HCT116 (cell line): ENCODE results near the gene ZNF473. TPM values are rescaled to one million over a fixed set of nuclear protein-coding genes. Genes with fewer than 3 reads are reported as not detected.
A peak's percentile ranks its signal among the peaks of the same experiment; 100 is the strongest.

ENCODE experiments used
- ATAC-seq: fragments of 200-7000 bp; cut with Tn5 transposase; 2 replicates; pipeline ENCODE4 v1.9.1; 2020; ENCODE audit warnings: mild to moderate bottlenecking, moderate library complexity
- BruUV-seq: library from RNA; stranded (reverse); fragments of 400-500 nt; replicated peaks from 2 replicates; lab custom pipeline; 2021; lab: Mats Ljungman, UMichigan
- CTCF ChIA-PET: fragments of 300-600 bp; sonication (Branson Sonifier 250); formaldehyde crosslinking; loops from one replicate; lab custom pipeline; 2021; ENCODE audit warnings: antibody characterized with exemption; lab: Charles Lee
- POLR2A ChIA-PET: fragments of 300-600, 350-600 bp; sonication (Branson Sonifier 250); formaldehyde crosslinking; loops from one replicate; lab custom pipeline; 2021; ENCODE audit warnings: antibody characterized with exemption; lab: Charles Lee
- RAD21 ChIA-PET, 2 experiments: fragments of 300-600 bp; sonication (Branson Sonifier 250); formaldehyde crosslinking; loops; one replicate each; lab custom pipeline; 2023; ENCODE audit warnings: low total read pairs in 2 of 2; ENCODE audit not compliant: uncharacterized antibody in 2 of 2, unreplicated experiment in 2 of 2, low non-redundant PET in 1 of 2; lab: Charles Lee
- DNase-seq: peaks from one replicate; pipeline ENCODE4 v3.0.0-alpha.2; 2010; ENCODE audit warnings: low read depth, low spot score
- H2AFZ ChIP-seq: fragments of 200-600 bp; shearing (Covaris generic), sonication (generic); 2 replicates; pipeline ENCODE4 v1.6.1; 2017; ENCODE audit warnings: low read depth, mixed run types, mixed read lengths, antibody characterized with exemption, low read length; ENCODE audit not compliant: poor library complexity, severe bottlenecking
- H3K27ac ChIP-seq: 2 replicates; pipeline ENCODE4 v1.5.1; 2012; ENCODE audit warnings: low read depth, low read length
- H3K27me3 ChIP-seq: fragments of 200-600 bp; sonication (generic); 2 replicates; pipeline ENCODE4 v1.6.1; 2016; ENCODE audit warnings: mixed run types, low read length, mixed read lengths; ENCODE audit not compliant: insufficient read depth
- H3K36me3 ChIP-seq, 2 experiments: fragments of 200-500 bp in 1 of 2; fragments of 200-600 bp in 1 of 2; sonication (Bioruptor generic) in 1 of 2; sonication (generic) in 1 of 2; 2 replicates each; pipeline versions ENCODE4 v1.5.1 to v1.6.1; 2014 to 2016; ENCODE audit warnings: low read length in 2 of 2, inconsistent platforms in 1 of 2, mixed read lengths in 1 of 2, mixed run types in 1 of 2; ENCODE audit not compliant: insufficient read depth in 2 of 2, control insufficient read depth in 1 of 2
- H3K4me1 ChIP-seq, 2 experiments: fragments of 200-600 bp in 1 of 2; sonication (generic) in 1 of 2; 2 replicates each; pipeline versions ENCODE4 v1.5.1 to v1.6.1; 2012 to 2017; ENCODE audit warnings: low read length in 2 of 2, inconsistent platforms in 1 of 2, mild to moderate bottlenecking in 1 of 2, mixed read lengths in 1 of 2, mixed run types in 1 of 2, moderate library complexity in 1 of 2; ENCODE audit not compliant: insufficient read depth in 2 of 2, control insufficient read depth in 1 of 2
- H3K4me2 ChIP-seq: fragments of 200-600 bp; sonication (generic); 2 replicates; pipeline ENCODE4 v1.6.1; 2017; ENCODE audit warnings: mixed run types, low read length, mixed read lengths
- H3K4me3 ChIP-seq, 2 experiments: fragments of 200-600 bp in 1 of 2; sonication (generic) in 1 of 2; replicated peaks in 1 of 2; 2 replicates each; pipeline ENCODE4 v1.5.1; 2011 to 2016; ENCODE audit warnings: low read length in 2 of 2, control low read depth in 1 of 2, low read depth in 1 of 2, mild to moderate bottlenecking in 1 of 2, mixed read lengths in 1 of 2, mixed run types in 1 of 2
- H3K79me2 ChIP-seq: fragments of 200-600 bp; sonication (generic); 2 replicates; pipeline ENCODE4 v1.6.1; 2017; ENCODE audit warnings: mild to moderate bottlenecking, mixed run types, low read length, moderate library complexity, mixed read lengths; ENCODE audit not compliant: insufficient read depth
- H3K9ac ChIP-seq: fragments of 200-600 bp; sonication (generic); 2 replicates; pipeline ENCODE4 v1.6.1; 2016; ENCODE audit warnings: low read length, mixed read lengths
- H3K9me2 ChIP-seq: fragments of 200-600 bp; sonication (generic), shearing (Covaris generic); 2 replicates; pipeline ENCODE4 v1.6.1; 2017; ENCODE audit warnings: mixed run types, mild to moderate bottlenecking, moderate library complexity; ENCODE audit not compliant: insufficient read depth
- H3K9me3 ChIP-seq, 2 experiments: fragments of 200-500 bp in 1 of 2; fragments of 200-600 bp in 1 of 2; sonication (Bioruptor generic) in 1 of 2; sonication (generic) in 1 of 2; 2 replicates each; pipeline ENCODE4 v1.6.1; 2014 to 2017; ENCODE audit warnings: low read length in 2 of 2, mixed read lengths in 2 of 2, inconsistent platforms in 1 of 2, low read depth in 1 of 2, mild to moderate bottlenecking in 1 of 2, mixed run types in 1 of 2, moderate library complexity in 1 of 2; ENCODE audit not compliant: control insufficient read depth in 1 of 2, insufficient read depth in 1 of 2
- H4K20me1 ChIP-seq: fragments of 200-600 bp; sonication (generic), shearing (Covaris generic); 2 replicates; pipeline ENCODE4 v1.6.1; 2017; ENCODE audit warnings: mixed run types, mild to moderate bottlenecking, moderate library complexity; ENCODE audit not compliant: insufficient read depth
- CBX3 ChIP-seq: IDR thresholded peaks from 2 replicates; pipeline ENCODE4 v1.6.1; 2012; ENCODE audit warnings: low read depth
- CEBPB ChIP-seq: IDR thresholded peaks from 2 replicates; pipeline ENCODE4 v1.6.1; 2012; ENCODE audit warnings: low read depth
- EGR1 ChIP-seq: IDR thresholded peaks from 2 replicates; pipeline ENCODE4 v1.6.1; 2012; ENCODE audit warnings: low read depth
- EZH2phosphoT487 ChIP-seq: fragments of 200-600 bp; IDR thresholded peaks from 2 replicates; pipeline ENCODE4 v1.6.1; 2018; ENCODE audit warnings: antibody characterized with exemption, borderline replicate concordance
- JUND ChIP-seq: IDR thresholded peaks from 2 replicates; pipeline ENCODE4 v1.6.1; 2012
- POLR2AphosphoS5 ChIP-seq: IDR thresholded peaks from 2 replicates; pipeline ENCODE4 v1.6.1; 2011; ENCODE audit warnings: mild to moderate bottlenecking, low read depth, low read length, moderate library complexity
- RAD21 ChIP-seq: IDR thresholded peaks from 2 replicates; pipeline ENCODE4 v1.6.1; 2012; ENCODE audit warnings: low read depth, mild to moderate bottlenecking
- SIN3A ChIP-seq: IDR thresholded peaks from 2 replicates; pipeline ENCODE4 v1.6.1; 2012; ENCODE audit warnings: low read depth
- SP1 ChIP-seq: IDR thresholded peaks from 2 replicates; pipeline ENCODE4 v1.6.1; 2012; ENCODE audit warnings: low read depth
- SRF ChIP-seq: IDR thresholded peaks from 2 replicates; pipeline ENCODE4 v1.6.1; 2012; ENCODE audit warnings: low read depth
- TCF7L2 ChIP-seq: IDR thresholded peaks from 2 replicates; pipeline ENCODE4 v1.7.0; 2011; ENCODE audit warnings: borderline replicate concordance, inconsistent platforms; ENCODE audit not compliant: insufficient read depth, insufficient read length; ENCODE audit errors: extremely low read depth
- ZFX ChIP-seq: fragments of 450-650 bp; IDR thresholded peaks from 2 replicates; pipeline ENCODE4 v1.6.1; 2017
- ZNF274 ChIP-seq: fragments of 200-500 bp; sonication (Bioruptor generic); IDR thresholded peaks from 2 replicates; pipeline ENCODE4 v1.6.1; 2014; ENCODE audit warnings: mild to moderate bottlenecking, low read depth, low read length, inconsistent platforms
- intact Hi-C: fragments of 100-400 bp; cut with micrococcal nuclease; formaldehyde crosslinking; loops from 2 replicates; pipeline ENCODE4 v1.10.0; 2022
- total RNA-seq: library from RNA; stranded (reverse); gene quantifications from one replicate; pipeline ENCODE4 v1.2.1, GENCODE V29; 2021; ENCODE audit not compliant: unreplicated experiment
- TF ChIP-seq, protein P1 (sequence below): IDR thresholded peaks from 2 replicates; pipeline ENCODE4 v1.6.1; 2012
- TF ChIP-seq, protein P2 (sequence below): IDR thresholded peaks from 2 replicates; pipeline ENCODE4 v1.6.1; 2011; ENCODE audit warnings: mild to moderate bottlenecking, low read length, moderate library complexity; ENCODE audit not compliant: insufficient replicate concordance; ENCODE audit errors: extremely low read depth

Gene ZNF473
- total RNA-seq, 1 experiment from 2014 or later, result 19.8 TPM

DNA sequence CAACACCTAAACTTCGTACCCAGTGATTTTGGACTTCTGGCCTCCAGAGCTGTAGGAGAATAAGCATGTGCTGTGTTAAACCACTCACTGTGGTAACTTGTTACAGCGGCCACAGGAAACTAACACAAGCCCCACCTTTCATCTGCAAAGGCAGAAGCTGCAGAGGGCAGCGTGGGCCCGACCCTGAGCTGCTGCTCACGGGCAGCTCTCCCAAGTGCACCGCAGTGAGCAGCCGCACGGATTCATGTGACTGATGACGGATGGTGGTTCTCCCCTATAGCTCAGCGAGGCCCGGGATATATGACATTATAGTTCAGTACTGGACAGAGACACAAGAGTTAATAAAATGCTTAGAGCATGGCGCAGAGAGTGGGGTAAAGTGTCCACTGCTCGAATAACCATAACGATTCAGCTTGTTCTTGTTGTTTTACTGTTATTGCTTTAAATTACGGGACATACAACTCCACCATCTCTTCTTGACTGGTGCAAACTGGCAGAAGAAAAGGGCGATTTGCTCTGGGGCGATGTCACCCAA lies 22.5 kb upstream of the ZNF473 start:
- peak overlapping the region; percentile 81 for H3K4me2 ChIP-seq

DNA sequence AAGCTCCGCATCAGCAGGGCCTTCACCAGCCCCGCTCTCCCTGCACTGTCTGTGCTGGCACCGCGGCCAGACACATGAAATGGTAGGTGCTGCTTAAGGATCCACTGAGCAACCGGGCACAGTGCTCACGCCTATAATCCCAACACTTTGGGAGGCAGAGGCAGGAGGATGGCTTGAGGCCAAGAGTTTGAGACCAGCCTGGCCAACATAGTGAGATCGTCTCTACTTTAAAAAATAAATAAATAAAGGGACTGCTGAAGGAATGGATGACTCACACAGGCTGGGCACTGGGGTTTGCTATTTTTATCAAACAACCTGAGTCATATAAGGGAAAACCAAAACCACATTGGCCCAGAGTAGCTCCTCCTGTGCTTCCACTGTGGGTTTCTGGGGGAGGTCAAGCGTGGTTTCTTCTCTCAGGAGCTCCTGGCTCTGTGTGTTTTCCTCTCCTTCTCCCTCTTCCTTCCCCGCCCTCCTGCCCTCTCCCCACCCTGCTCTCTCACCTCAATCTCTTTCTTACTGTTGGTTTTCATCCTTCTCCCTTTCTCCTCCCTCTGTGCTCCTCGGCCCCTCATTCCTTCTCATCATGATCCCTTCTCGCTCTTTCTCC lies 21.9 kb upstream of the ZNF473 start:
- peak; percentile 73 for DNase-seq
- Histone ChIP-seq H3K9ac (peak overlapping the region; percentile 59), H2AFZ (no peak overlapping the region), H4K20me1 (0 out of 2 replicates have a peak, but pooled peaks cover 4% of the 10 kb centered on the region), H3K36me3 (peaks cover 15 to 29% of the 10 kb centered on the region in 2 experiments), H3K4me1 (peaks cover 26 to 33% of the 10 kb centered on the region in 2 experiments), H3K27ac (peak overlapping the region; percentile 100), H3K9me3 (no peaks in the 10 kb centered on the region), H3K4me2 (peak overlapping the region; percentile 81), H3K9me2 (no peaks in the 10 kb centered on the region), H3K79me2 (peaks cover 6% of the 10 kb centered on the region; the same call in 1 of the 2 replicates), H3K27me3 (no peaks in the 10 kb centered on the region), H3K4me3 (peak overlapping the region; percentile 33 to 50)
- BruUV-seq, result no TSS peak
- CTCF ChIA-PET, result interaction anchor here (1.1 kb wide), 1 partner anchor 11 kb away, joined by 3 read pairs; no protein-coding TSS in a partner anchor
- RAD21 ChIA-PET, result no interaction called here
- intact Hi-C loops, result loop anchor here (1.0 kb wide), 1 partner anchor 21 kb away; the partner anchor contains the start of gene VRK3
- peak; percentile 94 for ATAC-seq
- POLR2A ChIA-PET, result interaction anchor here (0.7 kb wide), 1 partner anchor 74 kb away, joined by 5 read pairs; the partner anchor contains the start of genes ATF5 and NUP62
- TF ChIP-seq CEBPB (no peak), RAD21 (no peak; the same call in 1 of the 2 replicates), EGR1 (no peak; the same call in 1 of the 2 replicates), JUND (peak; percentile 91), SRF (peak; percentile 95), EZH2phosphoT487 (no peak), SIN3A (0 out of 2 replicates have a peak, but pooled peaks have one; percentile 45), TCF7L2 (no peak), ZNF274 (no peak), SP1 (peak; percentile 77)
- TF ChIP-seq, protein P1, sequence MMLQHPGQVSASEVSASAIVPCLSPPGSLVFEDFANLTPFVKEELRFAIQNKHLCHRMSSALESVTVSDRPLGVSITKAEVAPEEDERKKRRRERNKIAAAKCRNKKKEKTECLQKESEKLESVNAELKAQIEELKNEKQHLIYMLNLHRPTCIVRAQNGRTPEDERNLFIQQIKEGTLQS, result no peak
- TF ChIP-seq, protein P2, sequence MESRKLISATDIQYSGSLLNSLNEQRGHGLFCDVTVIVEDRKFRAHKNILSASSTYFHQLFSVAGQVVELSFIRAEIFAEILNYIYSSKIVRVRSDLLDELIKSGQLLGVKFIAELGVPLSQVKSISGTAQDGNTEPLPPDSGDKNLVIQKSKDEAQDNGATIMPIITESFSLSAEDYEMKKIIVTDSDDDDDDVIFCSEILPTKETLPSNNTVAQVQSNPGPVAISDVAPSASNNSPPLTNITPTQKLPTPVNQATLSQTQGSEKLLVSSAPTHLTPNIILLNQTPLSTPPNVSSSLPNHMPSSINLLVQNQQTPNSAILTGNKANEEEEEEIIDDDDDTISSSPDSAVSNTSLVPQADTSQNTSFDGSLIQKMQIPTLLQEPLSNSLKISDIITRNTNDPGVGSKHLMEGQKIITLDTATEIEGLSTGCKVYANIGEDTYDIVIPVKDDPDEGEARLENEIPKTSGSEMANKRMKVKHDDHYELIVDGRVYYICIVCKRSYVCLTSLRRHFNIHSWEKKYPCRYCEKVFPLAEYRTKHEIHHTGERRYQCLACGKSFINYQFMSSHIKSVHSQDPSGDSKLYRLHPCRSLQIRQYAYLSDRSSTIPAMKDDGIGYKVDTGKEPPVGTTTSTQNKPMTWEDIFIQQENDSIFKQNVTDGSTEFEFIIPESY, result no peak

More for the DNA sequence above, 22.5 kb upstream of the ZNF473 start:
- Histone ChIP-seq H3K4me1 (peaks cover 26 to 33% of the 10 kb centered on the region in 2 experiments), H3K27me3 (no peaks in the 10 kb centered on the region), H3K9me3 (no peaks in the 10 kb centered on the region), H2AFZ (no peak overlapping the region), H4K20me1 (0 out of 2 replicates have a peak, but pooled peaks cover 4% of the 10 kb centered on the region), H3K79me2 (peaks cover 6% of the 10 kb centered on the region; the same call in 1 of the 2 replicates), H3K9ac (peak overlapping the region; percentile 59), H3K27ac (peak overlapping the region; percentile 100), H3K36me3 (peaks cover 15 to 29% of the 10 kb centered on the region in 2 experiments), H3K4me3 (0 out of 4 replicates have a peak overlapping the region, but pooled peaks of 1 of the 2 experiments have one; percentile 50), H3K9me2 (no peaks in the 10 kb centered on the region)
- CTCF ChIA-PET, result interaction anchor here (1.1 kb wide), 1 partner anchor 10 kb away, joined by 3 read pairs; no protein-coding TSS in a partner anchor
- TF ChIP-seq EZH2phosphoT487, result no peak
- TF ChIP-seq TCF7L2, result no peak
- no peak for TF ChIP-seq JUND
- no peak for TF ChIP-seq POLR2AphosphoS5
- no peak for TF ChIP-seq CBX3
- TF ChIP-seq, protein P1, result no peak
- TF ChIP-seq EGR1, result no peak
- TF ChIP-seq ZFX, result no peak
- POLR2A ChIA-PET, result interaction anchor here (0.7 kb wide), 1 partner anchor 74 kb away, joined by 5 read pairs; the partner anchor contains the start of genes ATF5 and NUP62
- no TSS peak for BruUV-seq
- no peak for ATAC-seq
- RAD21 ChIA-PET, result no interaction called here
- DNase-seq, result no peak
- intact Hi-C loops, result no loop called here
